Brain microvascular endothelial cell (primary cell): ENCODE measurements around the gene PAK1.

ENCODE experiments used
- DNase-seq: peaks from one replicate; pipeline ENCODE4 v3.0.0-alpha.2; 2020
- H3K27ac ChIP-seq: fragments of 250-450 bp; sonication (Bioruptor Pico); 2 replicates; pipeline ENCODE4 v1.5.1; 2020; ENCODE audit warnings: mild to moderate bottlenecking, moderate library complexity
- H3K27me3 ChIP-seq: fragments of 250-450 bp; sonication (Bioruptor Pico); replicated peaks from 2 replicates; pipeline ENCODE4 v1.5.1; 2020; ENCODE audit warnings: mild to moderate bottlenecking
- H3K36me3 ChIP-seq: fragments of 250-450 bp; sonication (Bioruptor Pico); replicated peaks from 2 replicates; pipeline ENCODE4 v1.5.1; 2020; ENCODE audit warnings: mild to moderate bottlenecking
- H3K4me3 ChIP-seq: 2 replicates; pipeline ENCODE4 v1.5.1; 2011; ENCODE audit warnings: low read depth, mild to moderate bottlenecking, control low read depth, low read length, moderate library complexity
- in situ Hi-C: cut with HindIII; loops from 2 replicates; pipeline ENCODE4 v1.10.0; 2017; ENCODE audit warnings: low sequenced_read_pairs, low pct_ligation_motif_present
- TF ChIP-seq, protein P1 (sequence below): IDR thresholded peaks from 2 replicates; pipeline ENCODE4 v1.5.1; 2011; ENCODE audit warnings: low read depth, mild to moderate bottlenecking, moderate library complexity, low read length, control low read depth, inconsistent platforms; ENCODE audit errors: missing control alignments

The PAK1 gene

DNA sequence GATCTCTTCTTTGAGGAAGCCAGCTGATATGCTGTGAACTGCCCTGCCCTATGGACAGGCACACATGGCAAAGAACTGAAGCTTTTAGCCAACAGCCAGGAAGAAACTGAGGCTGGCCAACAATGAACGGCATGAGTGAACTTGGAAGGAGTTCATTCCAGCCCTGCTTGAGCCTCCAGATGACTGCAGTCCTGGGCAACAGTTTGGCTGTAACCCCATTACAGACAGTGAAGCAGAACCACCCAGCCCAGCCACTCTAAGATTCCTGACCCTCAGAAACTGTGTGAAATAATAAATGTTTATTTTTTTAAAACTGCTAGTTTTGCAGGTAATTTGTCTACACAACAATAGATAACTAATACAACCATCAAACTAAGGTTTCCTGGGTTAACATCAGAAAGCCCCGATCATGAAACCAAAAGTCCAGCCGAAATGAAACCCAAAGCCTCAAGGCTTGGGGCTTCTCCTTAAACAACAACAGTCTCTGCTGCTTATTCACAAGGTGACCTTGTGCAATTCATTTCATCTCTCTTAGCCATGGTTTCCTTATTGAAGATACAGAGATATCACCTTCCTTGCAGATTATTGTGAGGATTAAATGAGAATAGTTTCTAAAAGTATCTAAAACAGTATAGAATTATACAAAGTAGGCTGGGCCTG lies 31.4 kb downstream of the PAK1 start:
- Histone ChIP-seq H3K27ac (no peak overlapping the region), H3K36me3 (no peaks in the 10 kb centered on the region), H3K27me3 (no peaks in the 10 kb centered on the region), H3K4me3 (no peak overlapping the region)
- in situ Hi-C loops = no loop called here
- no peak for DNase-seq
- TF ChIP-seq, protein P1, sequence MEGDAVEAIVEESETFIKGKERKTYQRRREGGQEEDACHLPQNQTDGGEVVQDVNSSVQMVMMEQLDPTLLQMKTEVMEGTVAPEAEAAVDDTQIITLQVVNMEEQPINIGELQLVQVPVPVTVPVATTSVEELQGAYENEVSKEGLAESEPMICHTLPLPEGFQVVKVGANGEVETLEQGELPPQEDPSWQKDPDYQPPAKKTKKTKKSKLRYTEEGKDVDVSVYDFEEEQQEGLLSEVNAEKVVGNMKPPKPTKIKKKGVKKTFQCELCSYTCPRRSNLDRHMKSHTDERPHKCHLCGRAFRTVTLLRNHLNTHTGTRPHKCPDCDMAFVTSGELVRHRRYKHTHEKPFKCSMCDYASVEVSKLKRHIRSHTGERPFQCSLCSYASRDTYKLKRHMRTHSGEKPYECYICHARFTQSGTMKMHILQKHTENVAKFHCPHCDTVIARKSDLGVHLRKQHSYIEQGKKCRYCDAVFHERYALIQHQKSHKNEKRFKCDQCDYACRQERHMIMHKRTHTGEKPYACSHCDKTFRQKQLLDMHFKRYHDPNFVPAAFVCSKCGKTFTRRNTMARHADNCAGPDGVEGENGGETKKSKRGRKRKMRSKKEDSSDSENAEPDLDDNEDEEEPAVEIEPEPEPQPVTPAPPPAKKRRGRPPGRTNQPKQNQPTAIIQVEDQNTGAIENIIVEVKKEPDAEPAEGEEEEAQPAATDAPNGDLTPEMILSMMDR = no peak

DNA sequence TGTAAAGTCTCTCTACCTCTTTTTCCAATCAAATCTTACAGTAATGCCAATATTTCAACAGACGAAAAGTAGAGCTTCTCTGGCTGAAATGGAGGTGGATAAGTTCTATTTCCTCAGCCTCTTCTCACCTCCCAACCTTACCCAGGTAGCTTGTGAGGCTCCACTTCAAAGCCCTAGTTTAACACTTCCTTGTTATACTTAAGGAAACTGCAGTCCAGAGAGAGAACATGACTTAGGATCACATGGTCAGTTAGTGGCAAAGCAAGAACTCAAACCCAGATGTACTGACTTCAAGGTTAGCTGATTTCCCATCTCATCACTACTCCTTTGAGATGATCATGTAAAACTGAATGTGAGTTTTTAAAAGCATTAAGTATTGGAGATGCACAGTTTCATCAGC lies 32.5 kb downstream of the PAK1 start:
- Histone ChIP-seq H3K36me3 (no peaks in the 10 kb centered on the region), H3K27me3 (no peaks in the 10 kb centered on the region), H3K4me3 (no peak overlapping the region), H3K27ac (no peak overlapping the region)
- no peak for DNase-seq
- in situ Hi-C loops = no loop called here
- TF ChIP-seq, protein P1 = no peak

DNA sequence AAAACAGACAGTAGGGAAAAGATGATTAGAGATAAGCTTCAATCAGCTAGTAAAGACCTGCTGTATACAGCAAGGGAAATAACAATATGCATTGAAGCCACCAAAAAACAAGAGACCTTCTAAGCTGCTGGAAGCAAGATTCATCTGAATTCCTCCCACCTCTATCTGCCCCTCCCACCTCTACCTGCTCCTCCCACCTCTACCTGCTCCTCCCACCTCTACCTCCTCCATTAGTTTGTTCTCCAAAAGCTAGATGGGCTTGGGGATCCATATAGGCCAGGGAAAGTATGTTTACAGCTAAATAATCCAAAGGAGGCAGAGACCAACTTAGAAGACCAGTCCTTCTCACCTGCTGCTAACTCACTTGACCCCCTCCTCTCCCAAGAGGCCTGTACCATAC lies 33.2 kb downstream of the PAK1 start:
- Histone ChIP-seq H3K4me3 (no peak overlapping the region), H3K27ac (no peak overlapping the region), H3K36me3 (no peaks in the 10 kb centered on the region), H3K27me3 (no peaks in the 10 kb centered on the region)
- in situ Hi-C loops = no loop called here
- no peak for DNase-seq
- TF ChIP-seq, protein P1 = no peak

DNA sequence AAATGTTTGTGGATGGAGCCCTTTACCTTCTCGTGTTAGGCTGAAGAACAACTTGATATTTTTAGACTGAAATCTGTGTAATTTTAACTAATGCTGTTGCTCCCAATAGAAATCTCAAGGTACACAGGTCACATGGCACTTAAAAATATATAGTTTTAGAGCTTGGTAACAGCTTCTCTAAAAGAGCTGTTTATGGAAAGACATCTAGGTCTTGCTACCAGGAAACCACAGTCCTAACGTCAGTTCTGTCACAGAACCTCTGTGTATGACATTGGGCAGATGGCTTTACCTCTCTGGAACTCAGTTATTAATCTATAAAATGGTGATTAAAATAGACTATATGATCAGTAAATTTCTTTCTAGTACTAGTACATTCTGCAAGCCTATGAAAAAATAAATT lies 35.4 kb downstream of the PAK1 start:
- in situ Hi-C loops = no loop called here
- DNase-seq = no peak
- no peak overlapping the region for H3K27ac ChIP-seq
- TF ChIP-seq, protein P1 = no peak
- H3K36me3 ChIP-seq = no peaks in the 10 kb centered on the region
- H3K4me3 ChIP-seq = no peak overlapping the region
- H3K27me3 ChIP-seq = no peaks in the 10 kb centered on the region

DNA sequence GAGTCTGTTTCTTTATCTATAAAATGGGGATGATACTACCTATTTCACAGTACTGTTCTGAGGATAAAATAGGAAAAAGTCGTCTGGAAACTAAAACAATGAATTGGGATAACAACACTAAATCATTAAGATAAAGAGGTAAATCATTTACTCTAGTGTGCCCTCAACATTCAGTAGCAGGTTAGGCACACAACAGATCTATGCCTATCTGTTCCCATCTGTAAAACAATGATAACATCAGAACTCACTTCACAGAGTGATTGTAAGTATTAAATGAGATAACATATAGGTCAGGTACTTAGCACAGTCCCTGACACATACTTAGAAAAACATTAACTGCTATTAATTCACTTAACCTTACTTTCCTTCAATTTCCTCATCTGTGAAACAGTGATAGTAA lies 36.9 kb downstream of the PAK1 start:
- Histone ChIP-seq H3K27ac (no peak overlapping the region), H3K4me3 (no peak overlapping the region), H3K27me3 (no peaks in the 10 kb centered on the region), H3K36me3 (no peaks in the 10 kb centered on the region)
- DNase-seq = no peak
- in situ Hi-C loops = no loop called here
- TF ChIP-seq, protein P1 = no peak

DNA sequence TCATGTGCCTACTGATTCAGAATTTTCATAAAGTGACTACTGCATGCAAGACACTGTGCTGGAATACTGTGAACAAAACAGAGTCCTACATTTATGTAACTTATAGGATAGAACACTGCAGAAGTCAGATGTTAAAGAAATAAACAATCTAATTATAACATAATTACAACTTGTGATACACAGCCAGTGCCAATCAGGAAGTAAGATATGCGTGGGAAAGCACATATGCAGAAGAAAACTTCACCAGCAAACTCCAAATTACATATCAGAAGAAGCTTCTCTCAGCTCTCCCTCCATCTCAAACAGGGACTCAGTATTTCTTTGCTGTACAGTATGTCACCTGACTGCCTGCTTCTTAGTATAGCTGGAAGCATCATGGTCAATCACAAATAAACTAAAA lies 37.4 kb downstream of the PAK1 start:
- Histone ChIP-seq H3K36me3 (no peaks in the 10 kb centered on the region), H3K4me3 (no peak overlapping the region), H3K27me3 (no peaks in the 10 kb centered on the region), H3K27ac (no peak overlapping the region)
- TF ChIP-seq, protein P1 = no peak
- in situ Hi-C loops = no loop called here
- no peak for DNase-seq
